H9 (cell line): ENCODE measurements around the gene NSG1. TPM values are rescaled to one million over a fixed set of nuclear protein-coding genes. Genes with fewer than 3 reads are reported as not detected.
"Not testable (repeated sequence)": the region's sequence is repeated elsewhere in the genome, so short reads cannot be mapped to it uniquely, and the experiment has no call there.

Experiments
- DNase-seq: peaks from one replicate; pipeline ENCODE4 v3.0.0-alpha.2; 2017
- H2AFZ ChIP-seq: one replicate; pipeline ENCODE4 v1.6.1; 2013; ENCODE audit warnings: mild to moderate bottlenecking, low read length, control low read depth, moderate library complexity
- H2AK5ac ChIP-seq: 2 replicates; pipeline ENCODE4 v1.6.1; 2013; ENCODE audit warnings: low read length, control low read depth, mixed read lengths; ENCODE audit not compliant: insufficient read length
- H2BK120ac ChIP-seq: one replicate; pipeline ENCODE4 v1.6.1; 2013; ENCODE audit warnings: low read depth, mild to moderate bottlenecking, low read length, control low read depth, inconsistent platforms; ENCODE audit not compliant: poor library complexity, severe bottlenecking
- H2BK12ac ChIP-seq: 2 replicates; pipeline ENCODE4 v1.6.1; 2013; ENCODE audit warnings: low read length, control low read depth, mixed read lengths, low read depth; ENCODE audit not compliant: insufficient read length
- H2BK15ac ChIP-seq: 2 replicates; pipeline ENCODE4 v1.6.1; 2013; ENCODE audit warnings: low read depth, low read length, control low read depth
- H2BK20ac ChIP-seq: one replicate; pipeline ENCODE4 v1.6.1; 2013; ENCODE audit warnings: low read depth, mild to moderate bottlenecking, low read length, control low read depth, inconsistent platforms; ENCODE audit not compliant: poor library complexity, severe bottlenecking
- H2BK5ac ChIP-seq: 2 replicates; pipeline ENCODE4 v1.6.1; 2013; ENCODE audit warnings: low read length, control low read depth, mixed read lengths; ENCODE audit not compliant: insufficient read length
- H3K14ac ChIP-seq: 2 replicates; pipeline ENCODE4 v1.6.1; 2013; ENCODE audit warnings: low read length, control low read depth; ENCODE audit not compliant: insufficient read depth
- H3K18ac ChIP-seq: 2 replicates; pipeline ENCODE4 v1.6.1; 2013; ENCODE audit warnings: low read depth, mild to moderate bottlenecking, mixed read lengths, low read length, control low read depth; ENCODE audit not compliant: insufficient read length
- H3K23ac ChIP-seq: 2 replicates; pipeline ENCODE4 v1.6.1; 2013; ENCODE audit warnings: low read length, control low read depth, mixed read lengths, low read depth; ENCODE audit not compliant: insufficient read length
- H3K23me2 ChIP-seq: 2 replicates; pipeline ENCODE4 v1.6.1; 2013; ENCODE audit warnings: low read depth, mild to moderate bottlenecking, mixed read lengths, low read length, control low read depth; ENCODE audit not compliant: insufficient read length, poor library complexity, severe bottlenecking
- H3K27ac ChIP-seq: 2 replicates; pipeline ENCODE4 v1.5.1; 2013; ENCODE audit warnings: low read length, control low read depth, mixed read lengths, low read depth; ENCODE audit not compliant: insufficient read length
- H3K27me3 ChIP-seq: 2 replicates; pipeline ENCODE4 v1.6.1; 2013; ENCODE audit warnings: low read length, control low read depth, inconsistent platforms; ENCODE audit not compliant: insufficient read depth
- H3K4ac ChIP-seq: 2 replicates; pipeline ENCODE4 v1.6.1; 2013; ENCODE audit warnings: low read depth, mild to moderate bottlenecking, control low read depth, inconsistent platforms, low read length, moderate library complexity
- H3K4me1 ChIP-seq: 2 replicates; pipeline ENCODE4 v1.6.1; 2013; ENCODE audit warnings: low read length, control low read depth, inconsistent platforms; ENCODE audit not compliant: insufficient read depth
- H3K4me2 ChIP-seq: 2 replicates; pipeline ENCODE4 v1.6.1; 2013; ENCODE audit warnings: low read length, control low read depth, mixed read lengths; ENCODE audit not compliant: insufficient read length, insufficient read depth
- H3K56ac ChIP-seq: 2 replicates; pipeline ENCODE4 v1.6.1; 2013; ENCODE audit warnings: low read depth, mild to moderate bottlenecking, mixed read lengths, low read length, control low read depth; ENCODE audit not compliant: insufficient read length
- H3K79me1 ChIP-seq: 2 replicates; pipeline ENCODE4 v1.6.1; 2013; ENCODE audit warnings: low read depth, mild to moderate bottlenecking, moderate library complexity, low read length, control low read depth, inconsistent platforms; ENCODE audit not compliant: insufficient read depth, poor library complexity, severe bottlenecking
- H3K79me2 ChIP-seq: 2 replicates; pipeline ENCODE4 v1.6.1; 2013; ENCODE audit warnings: low read length, control low read depth, inconsistent platforms; ENCODE audit not compliant: insufficient read depth
- H3K9ac ChIP-seq: 2 replicates; pipeline ENCODE4 v1.6.1; 2013; ENCODE audit warnings: low read length, control low read depth, mixed read lengths; ENCODE audit not compliant: insufficient read length; ENCODE audit errors: extremely low read depth
- H3K9me3 ChIP-seq: one replicate; pipeline ENCODE4 v1.6.1; 2013; ENCODE audit warnings: low read depth, low read length, inconsistent platforms; ENCODE audit not compliant: control insufficient read depth
- H3T11ph ChIP-seq: one replicate; pipeline ENCODE4 v1.6.1; 2013; ENCODE audit warnings: mild to moderate bottlenecking, low read length, control low read depth, inconsistent platforms
- H4K20me1 ChIP-seq: one replicate; pipeline ENCODE4 v1.6.1; 2013; ENCODE audit not compliant: control insufficient read depth, insufficient read length, insufficient read depth
- H4K5ac ChIP-seq: 2 replicates; pipeline ENCODE4 v1.6.1; 2013; ENCODE audit warnings: low read depth, mild to moderate bottlenecking, mixed read lengths, low read length, control low read depth; ENCODE audit not compliant: insufficient read length
- H4K8ac ChIP-seq: replicated peaks from 2 replicates; pipeline ENCODE4 v1.6.1; 2013; ENCODE audit warnings: low read length, control low read depth, mixed read lengths, low read depth; ENCODE audit not compliant: insufficient read length
- H4K91ac ChIP-seq: 2 replicates; pipeline ENCODE4 v1.6.1; 2013; ENCODE audit warnings: low read depth, mild to moderate bottlenecking, moderate library complexity, mixed read lengths, low read length, control low read depth; ENCODE audit not compliant: insufficient read length
- H3K27ac Mint-ChIP-seq, 3 experiments: 2 replicates in 2 of 3; 3 replicates in 1 of 3; pipeline ENCODE4 v1.8.0; 2020 to 2021; ENCODE audit warnings: mixed read lengths in 3 of 3, mild to moderate bottlenecking in 1 of 3, moderate library complexity in 1 of 3
- H3K27me3 Mint-ChIP-seq: 2 replicates; pipeline ENCODE4 v1.8.0; 2021; ENCODE audit warnings: low read depth, mild to moderate bottlenecking, moderate library complexity, mixed read lengths
- H3K36me3 Mint-ChIP-seq, 3 experiments: 2 replicates in 2 of 3; 3 replicates in 1 of 3; pipeline ENCODE4 v1.8.0; 2020 to 2021; ENCODE audit warnings: low read depth in 3 of 3, mixed read lengths in 3 of 3; ENCODE audit not compliant: insufficient read depth in 1 of 3
- H3K4me1 Mint-ChIP-seq, 2 experiments: 2 replicates each; pipeline ENCODE4 v1.8.0; 2020; ENCODE audit warnings: mixed read lengths in 2 of 2
- H3K4me3 Mint-ChIP-seq, 2 experiments: 2 replicates in 1 of 2; 3 replicates in 1 of 2; pipeline ENCODE4 v1.8.0; 2020 to 2021; ENCODE audit warnings: mild to moderate bottlenecking in 2 of 2, mixed read lengths in 2 of 2, moderate library complexity in 1 of 2
- H3K9me3 Mint-ChIP-seq, 2 experiments: 2 replicates in 1 of 2; 3 replicates in 1 of 2; pipeline ENCODE4 v1.8.0; 2020; ENCODE audit warnings: mild to moderate bottlenecking in 2 of 2, mixed read lengths in 2 of 2, moderate library complexity in 1 of 2
- WGBS: extraction: QIAGEN DNeasy Blood & Tissue Kit; methylation state at CpG from one replicate; pipeline ENCODE4 v1.1.7; 2013; ENCODE audit warnings: missing lambda C conversion rate, low lambda C conversion rate, mixed read lengths; ENCODE audit not compliant: insufficient read length; ENCODE audit errors: extremely low coverage; 5-methylcytosine and 5-hydroxymethylcytosine counted together
- total RNA-seq: library from RNA; stranded (reverse); gene quantifications from 2 replicates; pipeline ENCODE4 v1.2.1, GENCODE V29; 2021
- TF ChIP-seq, protein P1 (sequence below): fragments of 200-600 bp; sonication (generic); conservative IDR thresholded peaks from 3 replicates; pipeline ENCODE4 v1.8.0; 2021; ENCODE audit warnings: antibody characterized with exemption, mild to moderate bottlenecking

Gene NSG1
- total RNA-seq, 1 experiment from 2014 or later, result 9.3 TPM

DNA sequence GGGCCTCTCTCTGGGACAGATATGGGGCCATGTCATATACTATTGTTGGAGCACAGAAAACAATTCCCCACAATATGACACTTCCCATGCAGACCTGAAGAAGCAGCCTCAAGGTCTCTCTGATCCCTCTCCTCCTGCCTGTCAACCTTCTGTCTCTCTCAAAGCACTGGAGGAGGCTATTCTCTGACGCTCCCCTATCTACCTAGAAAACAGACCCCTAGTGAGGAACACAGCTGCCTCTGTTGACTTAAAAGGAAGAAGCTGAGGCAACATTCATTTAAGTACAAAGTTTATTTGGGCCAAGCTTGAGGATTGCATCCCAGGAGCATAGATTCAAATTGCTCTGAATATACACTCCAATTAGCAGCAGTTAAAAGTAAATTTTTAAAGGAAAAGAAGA, 39.3 kb upstream of the NSG1 start:
- Mint-ChIP-seq H3K36me3 (no peaks in the 10 kb centered on the region), H3K9me3 (peaks cover 3 to 8% of the 10 kb centered on the region in 2 experiments), H3K4me3 (no peak overlapping the region), H3K27me3 (peaks cover 29% of the 10 kb centered on the region), H3K27ac (peak overlapping the region in 1 of 3 experiments; percentile 26; a peak in 1 of 7 replicates), H3K4me1 (peaks cover 0 to 14% of the 10 kb centered on the region in 2 experiments; a peak in 2 of 4 replicates)
- no peaks in the 10 kb centered on the region for H3K79me1 ChIP-seq
- no peaks in the 10 kb centered on the region for H4K20me1 ChIP-seq
- TF ChIP-seq, protein P1, sequence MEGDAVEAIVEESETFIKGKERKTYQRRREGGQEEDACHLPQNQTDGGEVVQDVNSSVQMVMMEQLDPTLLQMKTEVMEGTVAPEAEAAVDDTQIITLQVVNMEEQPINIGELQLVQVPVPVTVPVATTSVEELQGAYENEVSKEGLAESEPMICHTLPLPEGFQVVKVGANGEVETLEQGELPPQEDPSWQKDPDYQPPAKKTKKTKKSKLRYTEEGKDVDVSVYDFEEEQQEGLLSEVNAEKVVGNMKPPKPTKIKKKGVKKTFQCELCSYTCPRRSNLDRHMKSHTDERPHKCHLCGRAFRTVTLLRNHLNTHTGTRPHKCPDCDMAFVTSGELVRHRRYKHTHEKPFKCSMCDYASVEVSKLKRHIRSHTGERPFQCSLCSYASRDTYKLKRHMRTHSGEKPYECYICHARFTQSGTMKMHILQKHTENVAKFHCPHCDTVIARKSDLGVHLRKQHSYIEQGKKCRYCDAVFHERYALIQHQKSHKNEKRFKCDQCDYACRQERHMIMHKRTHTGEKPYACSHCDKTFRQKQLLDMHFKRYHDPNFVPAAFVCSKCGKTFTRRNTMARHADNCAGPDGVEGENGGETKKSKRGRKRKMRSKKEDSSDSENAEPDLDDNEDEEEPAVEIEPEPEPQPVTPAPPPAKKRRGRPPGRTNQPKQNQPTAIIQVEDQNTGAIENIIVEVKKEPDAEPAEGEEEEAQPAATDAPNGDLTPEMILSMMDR, result no peak
- no peak overlapping the region for H3K4me2 ChIP-seq
- no peak overlapping the region for H3K27ac ChIP-seq
- H3K27me3 ChIP-seq, result no peaks in the 10 kb centered on the region
- no peak overlapping the region for H3K9ac ChIP-seq
- H3T11ph ChIP-seq, result no peak overlapping the region
- H2BK12ac ChIP-seq, result no peak overlapping the region
- no peak overlapping the region for H3K14ac ChIP-seq
- no peak for DNase-seq
- no peak overlapping the region for H3K56ac ChIP-seq
- no peak overlapping the region for H3K18ac ChIP-seq
- H3K4me1 ChIP-seq, result no peaks in the 10 kb centered on the region
- H2BK5ac ChIP-seq, result no peak overlapping the region
- no peak overlapping the region for H2BK120ac ChIP-seq
- no peaks in the 10 kb centered on the region for H3K9me3 ChIP-seq
- no peak overlapping the region for H2BK15ac ChIP-seq
- H3K79me2 ChIP-seq, result no peaks in the 10 kb centered on the region
- H3K23me2 ChIP-seq, result no peaks in the 10 kb centered on the region
- no peak overlapping the region for H2AFZ ChIP-seq
- no CpG with 5 or more reads among the region's 1 CpG for WGBS
- H3K4ac ChIP-seq, result no peak overlapping the region
- H3K23ac ChIP-seq, result no peak overlapping the region
- H2BK20ac ChIP-seq, result no peak overlapping the region
- no peak overlapping the region for H4K8ac ChIP-seq
- no peak overlapping the region for H4K5ac ChIP-seq
- no peak overlapping the region for H2AK5ac ChIP-seq
- H4K91ac ChIP-seq, result no peak overlapping the region

DNA sequence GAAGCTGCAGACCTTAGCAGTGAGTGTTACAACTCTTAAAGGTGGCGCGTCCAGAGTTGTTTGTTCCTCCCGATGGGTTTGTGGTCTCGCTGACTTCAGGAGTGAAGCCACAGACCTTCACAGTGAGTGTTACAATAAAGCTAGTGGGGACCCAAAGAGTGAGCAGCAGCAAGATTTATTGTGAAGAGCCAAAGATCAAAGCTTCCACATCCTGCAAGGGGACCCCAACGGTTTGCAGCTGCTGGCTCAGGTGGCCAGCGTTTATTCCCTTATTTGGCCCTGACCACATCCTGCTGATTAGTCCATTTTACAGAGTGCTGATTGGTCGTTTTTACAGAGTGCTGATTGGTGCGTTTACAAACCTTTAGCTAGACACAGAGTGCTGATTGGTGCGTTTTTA, 38.3 kb upstream of the NSG1 start:
- H3K23me2 ChIP-seq, H3K4me1 ChIP-seq, H4K20me1 ChIP-seq, H3K79me1 ChIP-seq, H2BK20ac ChIP-seq, H3K9ac ChIP-seq, H2AFZ ChIP-seq, H3K18ac ChIP-seq, H2AK5ac ChIP-seq, H4K5ac ChIP-seq, H3K27me3 ChIP-seq, H2BK15ac ChIP-seq, H3K36me3 Mint-ChIP-seq, H3K14ac ChIP-seq, H3K56ac ChIP-seq, H3K9me3 ChIP-seq, DNase-seq, H2BK12ac ChIP-seq, H3K79me2 ChIP-seq, H2BK120ac ChIP-seq, H3K4me3 Mint-ChIP-seq, H3K4ac ChIP-seq, H3T11ph ChIP-seq, H2BK5ac ChIP-seq, H4K91ac ChIP-seq, H4K8ac ChIP-seq, H3K23ac ChIP-seq, H3K27ac Mint-ChIP-seq, H3K9me3 Mint-ChIP-seq, H3K27ac ChIP-seq, H3K4me2 ChIP-seq: not testable (repeated sequence)
- H3K4me1 Mint-ChIP-seq, result peaks cover 0 to 14% of the 10 kb centered on the region in 2 experiments; a peak in 2 of 4 replicates
- peaks cover 27% of the 10 kb centered on the region for H3K27me3 Mint-ChIP-seq
- WGBS, result no CpG with 5 or more reads among the region's 9 CpGs
